Measurements from ENCODE around the gene CDKN2A.

DNA sequence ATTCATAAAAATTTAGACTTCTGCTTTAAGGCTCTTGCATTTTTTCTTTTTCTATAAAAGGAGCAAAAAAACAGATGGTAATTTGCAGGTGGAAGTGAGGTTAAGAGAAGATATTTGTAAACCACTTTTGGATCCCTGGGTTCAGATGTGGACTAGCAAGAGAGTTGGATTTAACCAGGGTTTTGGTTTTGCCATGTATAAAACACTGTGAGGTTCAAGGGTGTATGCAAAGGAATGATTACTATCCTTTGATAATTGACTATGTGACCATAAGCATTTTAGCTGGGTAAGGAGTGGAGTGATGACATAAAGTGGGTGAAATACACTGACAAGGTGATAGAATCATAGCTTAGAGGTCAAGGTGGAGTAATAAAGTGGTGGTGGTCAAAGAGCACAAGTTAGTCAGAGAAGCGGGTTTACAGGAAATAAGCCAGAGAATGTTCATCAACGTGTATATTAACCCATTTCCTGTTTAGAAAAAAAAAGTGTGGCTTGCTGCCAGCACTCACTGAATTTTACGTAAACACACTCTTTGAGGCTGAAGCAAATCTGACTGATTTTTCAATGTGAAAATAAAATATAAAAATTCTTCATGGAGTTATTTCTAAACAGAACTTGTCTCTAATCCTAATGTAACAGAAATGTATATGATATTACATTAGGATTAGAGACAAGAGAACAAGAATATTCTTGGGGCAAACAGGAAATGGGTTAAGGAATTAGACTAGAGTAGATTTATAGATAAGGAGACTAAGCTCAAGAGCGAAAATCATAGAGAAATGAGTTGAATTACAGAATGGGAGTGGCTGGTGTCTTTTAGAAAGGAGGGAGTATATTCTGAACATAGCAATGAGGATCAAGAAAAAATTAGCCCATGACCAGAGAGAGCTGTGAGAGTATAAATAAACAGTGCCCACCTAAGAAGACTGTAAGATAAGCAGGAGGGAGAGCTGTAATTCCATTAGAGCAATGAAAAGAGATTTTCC is 74.5 kb downstream of the CDKN2A start:
- TF ChIP-seq, protein P1, sequence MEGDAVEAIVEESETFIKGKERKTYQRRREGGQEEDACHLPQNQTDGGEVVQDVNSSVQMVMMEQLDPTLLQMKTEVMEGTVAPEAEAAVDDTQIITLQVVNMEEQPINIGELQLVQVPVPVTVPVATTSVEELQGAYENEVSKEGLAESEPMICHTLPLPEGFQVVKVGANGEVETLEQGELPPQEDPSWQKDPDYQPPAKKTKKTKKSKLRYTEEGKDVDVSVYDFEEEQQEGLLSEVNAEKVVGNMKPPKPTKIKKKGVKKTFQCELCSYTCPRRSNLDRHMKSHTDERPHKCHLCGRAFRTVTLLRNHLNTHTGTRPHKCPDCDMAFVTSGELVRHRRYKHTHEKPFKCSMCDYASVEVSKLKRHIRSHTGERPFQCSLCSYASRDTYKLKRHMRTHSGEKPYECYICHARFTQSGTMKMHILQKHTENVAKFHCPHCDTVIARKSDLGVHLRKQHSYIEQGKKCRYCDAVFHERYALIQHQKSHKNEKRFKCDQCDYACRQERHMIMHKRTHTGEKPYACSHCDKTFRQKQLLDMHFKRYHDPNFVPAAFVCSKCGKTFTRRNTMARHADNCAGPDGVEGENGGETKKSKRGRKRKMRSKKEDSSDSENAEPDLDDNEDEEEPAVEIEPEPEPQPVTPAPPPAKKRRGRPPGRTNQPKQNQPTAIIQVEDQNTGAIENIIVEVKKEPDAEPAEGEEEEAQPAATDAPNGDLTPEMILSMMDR (IDR thresholded peaks at IDR 0.05; ENCODE audit: poor library complexity, severe bottlenecking) = no peak
- TF ChIP-seq EP300 (conservative IDR thresholded peaks at IDR 0.05; ENCODE audit: poor library complexity, severe bottlenecking) = no peak
- TF ChIP-seq POLR2AphosphoS5 (IDR thresholded peaks at IDR 0.05) = no peak
- TF ChIP-seq EZH2 (IDR thresholded peaks at IDR 0.05; ENCODE audit: borderline replicate concordance, insufficient read depth, low read length, poor library complexity, severe bottlenecking) = no peak
- TF ChIP-seq MXI1 (conservative IDR thresholded peaks at IDR 0.05; ENCODE audit: poor library complexity, severe bottlenecking) = no peak
- TF ChIP-seq TAF1 (IDR thresholded peaks at IDR 0.05; ENCODE audit: low read depth) = no peak
- TF ChIP-seq, protein P2, sequence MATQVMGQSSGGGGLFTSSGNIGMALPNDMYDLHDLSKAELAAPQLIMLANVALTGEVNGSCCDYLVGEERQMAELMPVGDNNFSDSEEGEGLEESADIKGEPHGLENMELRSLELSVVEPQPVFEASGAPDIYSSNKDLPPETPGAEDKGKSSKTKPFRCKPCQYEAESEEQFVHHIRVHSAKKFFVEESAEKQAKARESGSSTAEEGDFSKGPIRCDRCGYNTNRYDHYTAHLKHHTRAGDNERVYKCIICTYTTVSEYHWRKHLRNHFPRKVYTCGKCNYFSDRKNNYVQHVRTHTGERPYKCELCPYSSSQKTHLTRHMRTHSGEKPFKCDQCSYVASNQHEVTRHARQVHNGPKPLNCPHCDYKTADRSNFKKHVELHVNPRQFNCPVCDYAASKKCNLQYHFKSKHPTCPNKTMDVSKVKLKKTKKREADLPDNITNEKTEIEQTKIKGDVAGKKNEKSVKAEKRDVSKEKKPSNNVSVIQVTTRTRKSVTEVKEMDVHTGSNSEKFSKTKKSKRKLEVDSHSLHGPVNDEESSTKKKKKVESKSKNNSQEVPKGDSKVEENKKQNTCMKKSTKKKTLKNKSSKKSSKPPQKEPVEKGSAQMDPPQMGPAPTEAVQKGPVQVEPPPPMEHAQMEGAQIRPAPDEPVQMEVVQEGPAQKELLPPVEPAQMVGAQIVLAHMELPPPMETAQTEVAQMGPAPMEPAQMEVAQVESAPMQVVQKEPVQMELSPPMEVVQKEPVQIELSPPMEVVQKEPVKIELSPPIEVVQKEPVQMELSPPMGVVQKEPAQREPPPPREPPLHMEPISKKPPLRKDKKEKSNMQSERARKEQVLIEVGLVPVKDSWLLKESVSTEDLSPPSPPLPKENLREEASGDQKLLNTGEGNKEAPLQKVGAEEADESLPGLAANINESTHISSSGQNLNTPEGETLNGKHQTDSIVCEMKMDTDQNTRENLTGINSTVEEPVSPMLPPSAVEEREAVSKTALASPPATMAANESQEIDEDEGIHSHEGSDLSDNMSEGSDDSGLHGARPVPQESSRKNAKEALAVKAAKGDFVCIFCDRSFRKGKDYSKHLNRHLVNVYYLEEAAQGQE (IDR thresholded peaks at IDR 0.05; ENCODE audit: borderline replicate concordance) = no peak
- TF ChIP-seq RAD21 (conservative IDR thresholded peaks at IDR 0.05) = no peak
- no peak for TF ChIP-seq SMC3 (conservative IDR thresholded peaks at IDR 0.05; ENCODE audit: poor library complexity)

Measured in neural cell (in vitro differentiated cells).